H1 (cell line): Measurements from ENCODE around the gene SNRNP200.

Experiments
- POLR2A ChIP-seq, 2 experiments: IDR thresholded peaks; 1 replicate in 1 of 2; 2 replicates in 1 of 2; pipeline ENCODE4 v1.6.1; 2011; ENCODE audit warnings: low read depth in 2 of 2, low read length in 2 of 2, mild to moderate bottlenecking in 2 of 2; ENCODE audit errors: control extremely low read depth in 1 of 2
- YY1 ChIP-seq: IDR thresholded peaks from 2 replicates; pipeline ENCODE4 v1.6.1; 2011; ENCODE audit warnings: low read depth, mild to moderate bottlenecking, low read length

- TF ChIP-seq POLR2A (IDR thresholded peaks at IDR 0.05; ENCODE audit: control extremely low read depth in 1 of 2, low read depth in 2 of 2, low read length in 2 of 2): no peak
- TF ChIP-seq YY1: no peak
Measured at GRCh38 chr2:96245609-96246390, 59.5 kb downstream of the SNRNP200 start.
